ENCODE measurements around the gene GPATCH3.

DNA sequence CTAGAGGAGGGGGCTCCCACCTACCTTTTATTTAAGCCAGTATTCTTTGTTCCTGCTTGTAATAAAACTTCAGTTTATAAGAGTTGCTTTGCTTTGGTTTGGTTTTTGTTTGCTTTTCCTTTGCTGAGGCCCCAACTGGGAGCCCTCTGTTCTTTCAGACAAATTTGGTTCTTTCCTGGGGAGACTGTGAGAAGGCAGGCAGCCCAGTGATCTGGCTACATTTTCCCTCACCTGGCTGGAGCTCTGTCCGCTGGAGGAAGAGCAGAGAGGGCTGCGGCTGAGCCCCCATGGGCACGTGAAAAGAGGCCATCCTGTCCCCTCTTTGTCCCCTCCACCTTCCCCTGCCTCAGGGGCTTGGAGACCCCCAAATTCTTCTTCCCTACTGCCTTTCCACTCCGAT lies 44.6 kb downstream of the GPATCH3 start:
- TF ChIP-seq GATA1 (IDR thresholded peaks at IDR 0.05; ENCODE audit: low read depth, low read length): no peak
- TF ChIP-seq POLR2A (IDR thresholded peaks at IDR 0.05; ENCODE audit: low read length): no peak

All from erythroblast (primary cell).